ENCODE data around the gene REPS2.

REPS2 gene

DNA sequence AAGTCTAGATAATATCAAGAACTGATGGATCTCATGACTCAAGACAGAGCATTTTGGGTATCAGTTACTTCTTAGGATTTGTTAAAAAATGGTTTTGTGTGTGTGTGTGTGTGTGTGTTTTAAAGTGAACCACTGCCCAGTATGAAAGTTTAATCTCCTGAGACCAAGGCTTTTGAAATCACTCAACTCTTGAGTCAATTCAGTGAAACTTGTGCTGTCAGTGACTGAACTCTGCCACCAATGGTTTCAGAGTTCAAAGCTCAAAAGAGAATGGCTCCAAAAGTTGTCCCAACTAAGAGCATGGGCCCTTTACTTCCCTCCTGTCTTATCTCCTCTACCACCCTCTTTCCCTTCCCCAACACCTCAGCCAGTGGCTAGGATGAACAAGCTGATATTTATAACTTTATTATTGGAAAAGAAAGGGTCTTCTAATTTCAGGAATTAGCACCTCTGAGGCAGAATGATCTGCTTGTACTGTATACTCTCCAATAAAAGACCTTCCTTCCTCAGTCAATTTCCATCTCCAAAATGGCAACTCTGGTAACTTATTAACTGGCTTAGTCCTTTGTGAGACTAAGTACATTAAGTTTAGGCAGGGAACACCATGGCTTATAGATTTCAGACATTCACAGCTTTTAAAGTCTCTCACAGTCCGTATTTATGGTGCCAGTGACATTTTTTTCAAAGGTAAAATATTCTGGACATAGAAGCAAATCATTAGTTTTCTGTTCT, 152.2 kb downstream of the REPS2 start:
- DNase-seq, result no peak

DNA sequence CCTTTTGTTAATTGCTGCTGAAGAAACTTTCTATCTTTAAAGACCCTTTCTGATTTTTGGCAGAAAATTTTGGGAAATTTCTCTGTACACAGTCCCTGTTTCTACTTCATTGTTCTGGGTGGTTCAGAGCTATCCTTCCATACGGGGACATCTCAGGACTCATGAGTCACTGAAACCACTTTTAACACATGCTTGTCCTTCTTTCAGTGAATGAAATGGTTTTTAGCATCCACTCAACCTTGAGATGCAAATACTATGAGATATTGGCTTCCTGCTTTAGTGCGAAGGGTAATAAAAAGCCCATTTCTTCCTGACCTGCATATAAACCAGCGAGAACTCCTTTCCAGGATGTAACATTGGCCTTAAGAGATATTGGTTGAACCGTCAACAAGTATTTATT, 158.0 kb downstream of the REPS2 start:
- DNase-seq, result no peak

DNA sequence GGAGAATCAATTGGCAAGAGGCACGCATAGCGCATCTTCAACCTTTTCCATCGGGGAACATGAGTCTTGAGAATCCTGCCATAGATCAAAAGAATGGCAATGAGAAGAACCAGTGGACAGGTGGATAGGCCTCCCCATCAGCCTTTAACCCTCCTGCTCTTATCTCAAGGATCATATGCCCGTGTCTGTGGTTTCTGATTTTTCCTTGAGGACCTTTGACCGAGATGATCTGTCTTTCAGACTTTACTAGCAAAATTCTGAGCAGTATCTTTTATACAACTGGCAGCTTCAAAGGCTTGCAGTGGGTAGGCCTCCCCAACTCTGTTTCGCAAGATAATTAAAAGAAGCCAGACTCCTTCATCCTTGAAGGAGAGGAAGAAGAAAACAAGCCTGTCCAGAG, 174.4 kb downstream of the REPS2 start:
- DNase-seq, result no peak

- no peak for DNase-seq
These were observed 207.5 kb downstream of the REPS2 start for GRCh38 chrX:17154001-17154400.

DNA sequence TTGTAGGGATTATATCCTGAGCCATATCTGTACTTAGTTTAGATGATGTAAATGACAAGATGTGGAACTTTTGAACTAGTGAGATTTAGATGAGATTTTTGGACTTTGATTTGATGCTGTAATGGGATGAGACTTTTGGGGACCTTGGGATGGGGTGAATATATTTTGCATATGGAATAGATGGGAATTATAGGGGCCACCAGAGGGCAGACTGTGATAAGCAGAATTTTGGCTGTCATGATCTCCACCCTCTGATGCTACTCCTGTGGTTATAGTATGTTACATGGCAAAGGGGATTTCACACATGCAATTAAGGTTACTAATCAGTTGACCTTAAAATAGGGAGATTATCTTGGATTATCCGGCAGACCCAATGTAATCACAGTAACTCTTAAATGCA, 214.5 kb downstream of the REPS2 start:
- DNase-seq, result peak in 1 of 2 experiments; percentile 1

- DNase-seq, result no peak
These were observed 215.5 kb downstream of the REPS2 start for GRCh38 chrX:17161991-17162390.

- no peak for DNase-seq
These were observed 217.6 kb downstream of the REPS2 start for GRCh38 chrX:17164079-17164478.

DNA sequence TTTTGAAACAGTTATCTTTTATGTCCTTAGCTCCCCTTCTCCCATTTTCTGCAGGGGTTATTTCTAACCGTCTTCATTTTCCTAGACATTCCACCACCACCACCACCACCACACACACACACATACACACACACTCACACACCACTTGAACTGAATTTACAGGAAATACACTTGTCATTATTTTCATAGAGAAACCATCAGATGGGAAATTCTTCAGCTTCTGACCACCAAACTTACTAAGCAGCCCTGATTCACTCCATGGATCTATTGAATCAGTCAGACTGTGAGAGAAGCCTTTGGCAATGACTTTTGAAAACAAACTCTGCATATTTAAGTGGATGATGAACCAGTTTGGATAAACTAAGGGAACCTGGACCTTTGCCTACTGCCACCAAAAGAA, 218.5 kb downstream of the REPS2 start:
- DNase-seq, result no peak

DNA sequence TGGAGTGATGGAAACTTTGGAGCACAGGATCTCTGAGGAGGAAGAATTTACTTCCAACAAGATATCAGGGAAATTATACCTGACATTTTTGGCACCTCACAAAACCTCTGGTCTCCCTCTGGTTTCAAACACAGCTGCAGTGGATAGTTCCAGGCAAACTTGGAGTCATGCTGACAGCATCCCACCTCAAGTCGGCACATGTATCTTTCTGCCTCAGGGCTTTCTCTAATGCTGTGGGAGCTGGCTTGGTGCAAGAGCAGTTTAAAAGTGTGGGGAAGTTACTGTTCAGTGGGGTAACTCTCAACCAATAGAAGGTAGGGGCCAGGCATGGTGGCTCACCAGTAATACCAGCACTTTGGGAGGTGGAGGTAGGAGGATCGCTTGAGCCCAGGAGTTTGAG, 221.5 kb downstream of the REPS2 start:
- no peak for DNase-seq

GRCh38 chrX:17170973-17171372, 224.5 kb downstream of the REPS2 start:
- DNase-seq, result no peak

- peak; percentile 23 to 61 for DNase-seq
These were observed 228.2 kb downstream of the REPS2 start for GRCh38 chrX:17174671-17175070.

- no peak for DNase-seq
These were observed 235.9 kb downstream of the REPS2 start for GRCh38 chrX:17182317-17182716.

DNA sequence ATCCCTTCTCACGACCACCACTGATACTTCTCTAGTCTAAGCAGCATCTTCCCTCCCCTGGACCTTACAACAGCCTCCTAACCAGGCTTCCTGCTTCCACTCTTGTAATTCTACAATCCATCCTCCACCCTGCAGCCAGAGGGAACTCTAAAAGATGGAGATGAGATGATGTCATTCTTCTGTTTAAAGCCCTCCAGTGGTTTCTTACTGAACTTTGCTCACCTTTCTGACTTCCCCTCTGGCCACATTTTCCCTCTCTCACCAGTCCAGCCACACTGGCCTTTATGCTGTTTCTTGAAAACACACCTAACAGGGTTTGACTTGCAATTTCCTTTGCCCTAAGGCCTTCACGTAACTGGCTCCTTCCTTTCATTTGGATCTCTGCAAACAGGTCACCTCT, 237.1 kb downstream of the REPS2 start:
- no peak for DNase-seq

DNA sequence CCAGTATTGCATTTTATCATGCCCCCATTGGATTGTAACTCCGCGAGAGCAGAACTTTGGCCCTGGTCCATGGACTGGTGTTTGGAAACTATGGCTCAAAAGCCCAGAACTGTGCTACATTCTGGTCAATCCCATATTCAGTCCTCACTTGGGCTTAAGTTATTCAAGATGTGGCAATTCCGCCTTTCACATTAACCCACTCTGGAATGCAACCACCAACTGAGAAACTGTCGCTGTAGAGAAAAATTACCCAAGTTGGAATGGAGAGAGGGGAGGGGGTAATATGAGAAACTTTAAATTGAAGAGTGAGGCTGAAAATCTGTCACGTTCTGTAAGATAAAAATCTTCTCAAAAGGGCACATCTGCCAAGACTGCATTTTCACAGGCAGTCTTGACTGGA, 239.0 kb downstream of the REPS2 start:
- DNase-seq, result no peak

DNA sequence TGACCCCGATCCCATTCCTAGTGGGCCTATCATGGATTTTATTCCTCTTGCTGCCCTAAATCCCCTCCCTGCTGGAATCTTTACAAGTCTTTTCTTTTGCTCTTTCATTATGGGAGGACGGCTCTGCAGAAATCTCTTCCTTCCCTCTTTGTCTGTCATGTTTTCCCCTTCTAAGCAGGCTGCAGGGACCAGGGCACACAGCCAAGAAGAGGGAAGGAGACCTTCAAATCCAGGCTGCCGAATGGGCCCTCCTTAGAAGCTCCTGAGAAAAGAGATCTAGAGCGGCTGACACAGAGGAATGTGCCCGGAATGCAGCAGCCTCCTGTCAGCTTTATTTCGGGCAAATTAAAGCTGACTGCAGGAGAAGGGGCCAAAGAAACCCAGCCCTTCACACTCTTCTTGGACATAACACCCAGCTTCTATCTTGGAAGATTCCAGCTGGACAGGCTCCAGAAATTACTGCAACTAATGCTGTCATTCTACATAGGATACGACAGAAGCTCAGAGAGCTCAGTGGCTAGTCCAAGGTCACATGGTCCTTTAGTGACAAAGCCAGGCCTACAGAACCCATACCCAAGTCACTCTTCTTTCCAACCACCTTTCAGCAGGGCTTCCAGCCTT, 240.8 kb downstream of the REPS2 start:
- peak in 1 of 2 experiments; percentile 37 for DNase-seq

DNA sequence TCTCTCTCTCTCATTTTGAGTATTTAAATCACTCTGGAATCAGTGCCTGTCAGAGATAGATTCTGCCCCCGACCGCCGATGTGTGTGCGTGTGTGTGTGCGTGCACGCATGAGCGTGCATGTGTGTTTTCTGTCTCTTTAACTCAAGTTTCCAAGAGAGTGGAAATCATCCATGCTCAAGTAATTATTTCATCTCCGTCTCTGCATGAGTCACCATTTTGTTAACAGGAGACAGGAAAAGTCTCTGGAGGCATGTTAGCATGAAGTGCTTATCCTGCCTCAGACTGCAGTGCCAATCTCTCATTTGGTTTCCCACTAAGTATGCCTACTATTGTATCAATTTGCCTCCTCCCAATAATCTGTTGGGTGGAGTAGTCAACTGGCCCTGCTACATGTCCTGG, 245.6 kb downstream of the REPS2 start:
- peak in 1 of 2 experiments; percentile 25 for DNase-seq
